Measurements from ENCODE around the gene EEF1AKMT1.

The EEF1AKMT1 gene

DNA sequence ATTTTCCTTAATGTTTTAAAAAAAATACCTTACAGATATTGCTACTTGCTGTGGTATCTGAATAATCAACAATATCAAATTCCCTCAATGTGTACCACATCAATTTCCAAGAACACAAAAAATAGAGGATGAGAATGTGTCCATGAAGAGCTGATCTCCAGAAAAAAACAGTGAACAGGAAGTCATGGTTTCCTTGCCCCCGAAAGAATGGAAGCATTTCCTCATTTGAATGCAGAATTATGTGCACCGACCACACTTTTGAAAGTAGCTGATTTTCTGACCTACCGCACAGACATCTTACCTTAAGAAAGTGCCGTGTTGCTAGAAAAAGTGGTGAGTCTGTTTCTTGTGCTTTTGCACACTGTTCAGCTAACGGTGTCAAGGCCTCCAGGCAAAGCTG, 13.4 kb upstream of the EEF1AKMT1 start:
- Mint-ChIP-seq H3K4me1 (no peaks in the 10 kb centered on the region), H3K36me3 (ENCODE audit: low read depth) (peaks cover 52% of the 10 kb centered on the region)

GRCh38 chr13:20782116-20782708, 8.5 kb upstream of the EEF1AKMT1 start:
- no peak for TF ChIP-seq CTCF (IDR thresholded peaks at IDR 0.05; ENCODE audit: unreplicated experiment in 3 of 3)
- Mint-ChIP-seq H3K27me3 (ENCODE audit: low read depth) (no peaks in the 10 kb centered on the region), H3K4me1 (no peaks in the 10 kb centered on the region), H3K4me3 (no peak overlapping the region), H3K9me3 (no peaks in the 10 kb centered on the region), H3K27ac (no peak overlapping the region), H3K36me3 (ENCODE audit: low read depth) (peaks cover 32% of the 10 kb centered on the region)

More for the DNA sequence above, 13.4 kb upstream of the EEF1AKMT1 start:
- H3K9me3 Mint-ChIP-seq, result no peaks in the 10 kb centered on the region
- no peak for TF ChIP-seq CTCF (IDR thresholded peaks at IDR 0.05; ENCODE audit: unreplicated experiment in 3 of 3)
- H3K27me3 Mint-ChIP-seq (ENCODE audit: low read depth), result no peaks in the 10 kb centered on the region
- H3K4me3 Mint-ChIP-seq, result no peak overlapping the region
- H3K27ac Mint-ChIP-seq, result no peak overlapping the region

- H3K4me1 Mint-ChIP-seq, result no peaks in the 10 kb centered on the region
- no peak overlapping the region for H3K4me3 Mint-ChIP-seq
- no peak for TF ChIP-seq CTCF (IDR thresholded peaks at IDR 0.05; ENCODE audit: unreplicated experiment in 3 of 3)
- no peak overlapping the region for H3K27ac Mint-ChIP-seq
- no peaks in the 10 kb centered on the region for H3K9me3 Mint-ChIP-seq
- H3K27me3 Mint-ChIP-seq (ENCODE audit: low read depth), result no peaks in the 10 kb centered on the region
- peaks cover 28% of the 10 kb centered on the region for H3K36me3 Mint-ChIP-seq (ENCODE audit: low read depth)
Measured at GRCh38 chr13:20780317-20780716, 6.6 kb upstream of the EEF1AKMT1 start.

- Mint-ChIP-seq H3K27me3 (ENCODE audit: low read depth) (no peaks in the 10 kb centered on the region), H3K4me3 (no peak overlapping the region), H3K9me3 (no peaks in the 10 kb centered on the region), H3K27ac (no peak overlapping the region), H3K4me1 (no peaks in the 10 kb centered on the region), H3K36me3 (ENCODE audit: low read depth) (peaks cover 27% of the 10 kb centered on the region)
- no peak for TF ChIP-seq CTCF (IDR thresholded peaks at IDR 0.05; ENCODE audit: unreplicated experiment in 3 of 3)
Measured at GRCh38 chr13:20779405-20779804, 5.6 kb upstream of the EEF1AKMT1 start.

DNA sequence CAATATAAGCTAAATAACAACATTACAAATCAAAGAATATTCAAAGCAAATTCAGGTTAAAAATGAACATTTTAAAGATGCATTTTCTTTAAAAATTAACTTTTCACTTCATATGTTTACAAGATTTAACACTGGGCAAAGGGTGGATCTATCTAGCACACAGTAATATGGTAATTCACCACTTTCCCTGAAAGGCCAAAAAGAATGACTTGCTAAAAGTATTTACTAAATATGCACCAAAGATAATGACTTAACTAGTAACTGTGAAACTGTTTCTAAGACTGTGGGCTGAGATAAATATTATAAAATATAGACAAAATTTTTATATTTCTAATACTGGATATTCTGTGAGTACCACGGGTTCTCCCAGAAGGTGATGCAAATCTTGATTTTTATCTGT, 4.5 kb upstream of the EEF1AKMT1 start:
- Mint-ChIP-seq H3K4me3 (no peak overlapping the region), H3K9me3 (no peaks in the 10 kb centered on the region), H3K4me1 (peaks cover 5% of the 10 kb centered on the region), H3K36me3 (ENCODE audit: low read depth) (peaks cover 16% of the 10 kb centered on the region), H3K27ac (no peak overlapping the region), H3K27me3 (ENCODE audit: low read depth) (no peaks in the 10 kb centered on the region)
- TF ChIP-seq CTCF (IDR thresholded peaks at IDR 0.05; ENCODE audit: unreplicated experiment in 3 of 3), result no peak

DNA sequence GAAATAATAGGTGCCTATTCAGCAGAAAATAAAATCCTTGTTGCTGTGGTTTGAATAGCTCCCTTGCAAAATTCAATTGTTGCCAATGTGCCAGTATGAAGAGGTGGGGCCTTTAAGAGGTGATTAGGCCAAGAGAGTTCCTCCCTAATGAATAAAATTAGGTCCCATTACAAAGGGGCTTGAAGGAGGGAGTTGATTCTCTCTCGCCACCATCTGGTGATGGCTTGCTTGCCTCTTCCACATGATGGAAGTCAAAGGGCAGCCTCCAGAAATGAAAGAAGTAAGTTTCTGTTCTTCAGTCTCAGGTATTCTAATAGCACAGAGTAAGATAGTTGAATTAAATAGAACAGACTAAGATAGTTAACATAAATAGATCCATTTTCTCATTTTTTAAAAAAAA, 3.0 kb upstream of the EEF1AKMT1 start:
- peaks cover 13% of the 10 kb centered on the region for H3K36me3 Mint-ChIP-seq (ENCODE audit: low read depth)
- H3K9me3 Mint-ChIP-seq, result peaks cover 3% of the 10 kb centered on the region
- peaks cover 17% of the 10 kb centered on the region for H3K4me1 Mint-ChIP-seq
- H3K4me3 Mint-ChIP-seq, result no peak overlapping the region
- no peaks in the 10 kb centered on the region for H3K27me3 Mint-ChIP-seq (ENCODE audit: low read depth)
- TF ChIP-seq CTCF (IDR thresholded peaks at IDR 0.05; ENCODE audit: unreplicated experiment in 3 of 3), result no peak
- no peak overlapping the region for H3K27ac Mint-ChIP-seq

Measured in nephron (organoid).